GM19372 (cell line): Measurements from ENCODE around the gene NFIC.

Experiments
- ATAC-seq: cut with Tn5 transposase; IDR thresholded peaks from one replicate; pipeline ENCODE4 v1.9.1; 2021; ENCODE audit warnings: mild to moderate bottlenecking, low read depth, moderate library complexity; ENCODE audit not compliant: unreplicated experiment

NFIC gene

DNA sequence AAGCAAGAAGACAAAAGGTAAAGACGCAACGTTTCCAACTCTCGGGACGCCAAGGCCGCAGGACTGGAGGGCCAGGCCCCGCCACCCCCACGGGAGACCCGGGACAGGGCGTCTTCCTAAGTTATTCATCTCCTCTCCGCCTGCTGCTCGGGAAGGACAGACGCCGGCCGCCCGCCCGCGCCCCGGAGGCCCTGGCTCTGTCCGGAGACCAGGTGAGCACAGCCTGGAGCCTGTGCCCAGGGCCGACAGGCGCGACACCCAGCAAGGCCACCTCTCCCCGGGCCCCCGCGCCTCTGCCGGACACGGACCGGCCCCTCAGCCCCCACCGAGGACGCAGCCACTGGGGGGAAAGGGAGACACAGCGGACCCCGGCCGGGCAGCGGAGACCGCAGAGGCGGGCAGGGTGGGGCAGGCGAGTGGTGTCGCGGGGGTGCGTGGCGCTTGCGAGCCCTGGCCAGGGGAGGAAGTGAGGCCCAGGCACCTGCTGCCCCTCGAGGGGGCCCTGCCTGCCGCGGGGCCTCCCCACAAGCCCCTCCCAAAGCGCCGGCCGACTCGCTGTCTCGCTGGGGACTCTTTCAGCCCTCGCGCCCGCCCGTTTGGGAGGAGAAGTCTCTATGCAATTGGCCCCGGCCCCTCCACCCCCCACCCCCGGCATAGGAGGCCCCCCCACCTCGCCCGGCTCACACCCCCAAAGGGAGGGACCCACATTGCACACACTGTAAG, 96.8 kb downstream of the NFIC start:
- ATAC-seq, result no peak

DNA sequence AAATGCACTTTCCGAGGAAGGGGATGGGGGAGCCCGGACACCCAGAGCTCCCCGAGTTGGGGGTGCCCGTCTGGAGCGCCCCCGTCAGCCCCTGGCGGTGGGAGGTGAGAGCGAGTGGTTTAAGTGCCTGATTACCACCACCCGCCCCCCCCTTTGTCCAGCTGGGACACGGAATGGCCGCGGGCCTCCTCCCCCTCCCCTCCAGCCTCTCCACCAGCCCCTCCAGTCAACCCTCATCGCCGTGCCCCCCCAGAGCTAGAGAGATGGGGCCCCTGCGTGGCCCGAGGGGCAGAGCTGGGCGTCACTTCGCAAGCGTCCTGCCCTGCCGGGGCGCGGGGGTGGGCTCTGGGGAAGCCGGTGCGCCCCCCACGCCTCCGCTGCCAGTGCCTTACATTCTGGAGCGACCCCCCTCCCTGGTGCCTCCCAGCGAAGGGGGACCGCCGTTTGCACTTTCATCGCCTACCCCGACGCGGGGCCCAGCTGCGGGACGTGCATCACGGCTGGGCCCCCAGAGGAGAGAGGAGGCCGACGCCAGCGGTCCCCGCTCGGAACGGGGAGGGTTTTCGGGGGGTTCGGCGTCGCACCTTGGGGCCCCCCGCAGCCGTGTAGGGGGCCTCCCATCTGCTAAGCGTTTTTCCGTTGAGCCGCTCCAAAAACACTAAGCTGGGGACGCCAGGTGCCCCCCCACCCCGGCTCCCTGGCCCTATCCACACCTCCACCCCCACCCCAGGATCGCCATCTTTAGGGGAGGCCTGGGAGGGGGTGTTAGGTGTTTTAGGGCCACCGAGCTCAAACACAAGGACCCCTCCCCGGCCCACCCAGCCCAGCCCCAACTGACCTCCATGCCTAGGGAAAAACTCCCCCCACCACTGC, 97.6 kb downstream of the NFIC start:
- no peak for ATAC-seq

DNA sequence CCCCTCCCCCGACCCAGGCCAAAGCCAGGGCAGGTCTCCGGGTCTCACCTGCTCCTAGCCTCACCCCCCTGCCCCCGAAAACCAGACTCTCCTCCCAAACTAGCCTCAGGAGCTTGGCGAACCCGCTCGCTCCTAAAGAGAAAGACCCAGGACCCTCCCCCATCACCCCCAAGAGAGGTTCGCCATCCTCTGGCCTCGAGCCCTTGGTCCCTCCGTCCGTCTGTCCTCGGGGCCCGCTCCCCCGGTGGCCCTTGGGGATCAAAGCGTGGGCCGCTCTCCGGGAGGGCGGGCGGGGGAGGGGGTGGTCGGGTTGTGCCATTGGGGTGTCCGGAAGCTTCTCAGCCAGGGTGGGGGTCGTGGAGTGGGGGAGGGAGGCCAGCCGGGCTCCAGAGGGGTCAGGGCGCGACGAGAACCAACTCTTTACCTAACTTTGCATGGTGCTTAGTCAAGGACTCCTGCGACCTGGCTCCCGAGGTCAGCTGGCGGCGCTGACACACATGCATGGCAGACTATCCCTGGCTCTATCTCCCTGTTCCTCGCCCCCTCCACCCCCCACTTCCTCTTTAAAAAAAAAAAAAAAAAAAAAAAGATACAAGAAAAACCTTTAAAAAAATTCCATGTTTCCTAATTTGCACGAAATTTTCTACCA, 98.3 kb downstream of the NFIC start:
- ATAC-seq, result no peak

GRCh38 chr19:3465552-3465951, 99.2 kb downstream of the NFIC start:
- no peak for ATAC-seq

- no peak for ATAC-seq
Measured at GRCh38 chr19:3466635-3467034, 100.3 kb downstream of the NFIC start.

GRCh38 chr19:3467437-3468198, 101.2 kb downstream of the NFIC start:
- ATAC-seq, result no peak

DNA sequence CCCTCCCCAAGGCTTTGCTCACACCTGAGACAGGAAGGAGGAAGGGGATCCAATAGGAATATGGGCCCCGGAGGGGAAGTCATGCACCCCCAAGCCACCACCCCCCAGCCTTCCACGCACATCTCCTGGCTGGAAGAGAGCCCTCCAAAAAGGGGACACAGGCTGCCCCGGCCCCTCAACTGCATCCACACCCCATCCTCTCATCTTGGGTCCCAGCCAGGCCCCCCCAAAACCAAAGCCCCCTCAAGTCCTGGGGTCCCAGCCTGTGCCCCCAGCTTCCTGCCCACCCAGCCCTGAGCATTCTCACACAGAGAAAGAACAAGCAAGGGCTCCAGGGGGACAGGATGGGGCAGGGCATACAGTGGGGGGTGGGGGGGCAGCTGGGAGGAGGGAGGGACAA, 101.8 kb downstream of the NFIC start:
- no peak for ATAC-seq

DNA sequence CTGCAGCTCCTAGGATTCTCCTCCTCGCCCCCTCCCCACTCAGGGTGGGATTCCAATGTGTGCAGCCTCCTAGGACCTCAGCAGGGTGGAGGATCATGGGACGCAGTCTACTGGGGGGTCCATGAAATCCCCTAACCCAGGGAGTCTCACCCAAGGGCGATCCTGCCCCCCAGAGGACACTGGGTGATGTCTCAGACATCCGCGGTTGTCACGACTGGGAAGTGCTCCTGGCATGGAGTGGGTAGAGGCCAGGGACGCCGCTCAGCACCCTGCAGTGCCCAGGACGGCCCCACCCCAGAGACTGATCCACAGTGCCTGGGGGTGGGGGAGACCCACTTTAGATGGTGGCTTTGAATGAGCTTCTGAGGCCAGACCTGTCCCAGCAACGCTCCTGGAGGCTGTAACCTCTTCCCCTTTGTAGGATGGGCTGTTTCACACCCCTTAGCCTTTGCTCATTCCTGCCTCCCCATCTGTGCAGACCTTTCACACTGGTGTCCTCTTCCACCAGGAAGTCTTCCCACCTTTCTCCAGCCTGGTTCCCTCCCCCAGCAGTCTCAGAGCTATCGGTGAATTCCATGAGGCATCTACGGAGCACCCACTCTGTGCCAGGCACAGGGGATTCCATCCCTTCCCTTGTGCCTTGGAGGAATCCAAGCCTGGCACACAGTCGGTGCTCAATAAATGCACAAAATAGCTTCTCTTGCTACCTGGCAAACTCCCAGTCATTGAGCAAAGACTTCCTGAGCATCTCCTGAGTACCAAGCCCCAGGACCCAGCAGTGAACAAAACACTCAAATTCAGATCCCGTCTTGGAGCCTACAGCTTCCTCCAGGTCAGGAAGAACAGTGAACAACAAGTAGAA, 103.5 kb downstream of the NFIC start:
- no peak for ATAC-seq

GRCh38 chr19:3470500-3471128, 104.2 kb downstream of the NFIC start:
- ATAC-seq, result no peak

- ATAC-seq, result no peak
Measured at GRCh38 chr19:3471954-3472655, 105.7 kb downstream of the NFIC start.

DNA sequence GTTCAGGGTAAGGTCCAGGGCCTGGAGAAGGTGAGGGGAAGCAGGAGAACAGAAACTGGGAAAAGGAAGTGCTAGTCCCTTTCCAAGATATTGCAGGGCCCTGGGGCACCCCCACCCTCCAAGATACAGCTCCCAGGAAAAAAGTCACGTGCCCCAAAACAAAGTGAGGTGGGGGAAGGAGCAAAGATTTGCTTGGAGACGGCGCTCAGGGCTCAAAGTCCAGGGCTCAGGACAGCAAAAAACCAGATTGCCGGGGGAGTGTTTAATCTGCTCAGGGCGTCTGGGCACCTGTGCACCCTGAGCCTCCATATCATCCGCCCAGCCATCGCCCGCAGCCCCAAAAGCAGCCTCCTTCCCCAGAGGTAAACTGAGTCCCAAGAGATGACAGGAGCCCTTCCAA, 107.6 kb downstream of the NFIC start:
- ATAC-seq, result no peak

- no peak for ATAC-seq
Measured at GRCh38 chr19:3474614-3475013, 108.2 kb downstream of the NFIC start.

- ATAC-seq, result no peak
Measured at GRCh38 chr19:3475449-3475848, 109.1 kb downstream of the NFIC start.

DNA sequence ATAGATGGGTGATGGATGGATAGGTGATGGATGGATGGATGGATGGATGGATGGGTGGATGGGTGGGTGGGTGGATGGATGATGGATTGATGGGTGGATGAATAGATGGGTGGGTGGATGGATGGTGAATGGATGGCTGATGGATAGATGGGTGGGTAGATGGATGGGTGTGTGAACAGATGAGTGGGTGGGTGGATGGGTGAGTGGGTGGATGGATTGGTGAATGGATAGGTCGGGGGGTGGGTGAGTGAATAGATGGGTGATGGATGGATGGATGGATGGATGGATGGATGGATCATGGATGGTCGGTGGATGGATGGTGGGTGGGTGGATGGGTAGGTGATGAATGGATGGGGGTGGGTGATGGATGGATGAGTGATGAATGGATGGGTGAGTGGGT, 110.4 kb downstream of the NFIC start:
- no peak for ATAC-seq

DNA sequence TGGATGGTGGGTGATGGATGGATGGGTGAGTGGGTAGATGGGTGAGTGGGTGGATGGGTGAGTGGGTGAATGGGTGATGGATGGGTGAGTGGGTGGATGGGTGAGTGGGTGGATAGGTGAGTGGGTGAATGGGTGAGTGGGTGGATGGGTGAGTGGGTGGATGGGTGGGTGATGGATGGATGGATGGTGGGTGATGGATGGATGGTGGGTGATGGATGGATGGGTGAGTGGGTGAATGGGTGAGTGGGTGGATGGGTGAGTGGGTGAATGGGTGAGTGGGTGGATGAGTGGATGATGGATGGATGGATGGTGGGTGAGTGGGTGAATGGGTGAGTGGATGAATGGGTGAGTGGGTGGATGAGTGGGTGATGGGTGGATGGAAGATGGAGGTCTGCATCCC, 111.1 kb downstream of the NFIC start:
- ATAC-seq, result no peak

DNA sequence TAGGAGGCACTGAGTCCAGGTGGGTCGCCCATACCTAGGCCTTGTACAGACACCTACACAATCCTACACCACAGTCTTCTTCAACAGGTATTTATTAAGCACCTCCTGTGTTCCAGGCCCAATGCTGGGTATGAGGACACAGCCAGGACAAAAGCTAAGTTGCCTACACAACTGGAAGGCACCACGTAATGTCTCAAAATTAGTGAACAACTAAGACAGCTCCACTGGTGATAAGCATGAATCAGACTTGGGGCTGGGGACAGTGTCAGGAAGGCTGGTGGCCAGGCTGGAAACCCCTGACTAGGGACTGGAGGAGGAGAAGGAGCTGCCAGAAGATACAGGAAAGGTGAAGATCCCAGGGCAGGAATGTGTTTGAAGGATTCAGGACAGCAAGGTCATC, 111.6 kb downstream of the NFIC start:
- ATAC-seq, result no peak

DNA sequence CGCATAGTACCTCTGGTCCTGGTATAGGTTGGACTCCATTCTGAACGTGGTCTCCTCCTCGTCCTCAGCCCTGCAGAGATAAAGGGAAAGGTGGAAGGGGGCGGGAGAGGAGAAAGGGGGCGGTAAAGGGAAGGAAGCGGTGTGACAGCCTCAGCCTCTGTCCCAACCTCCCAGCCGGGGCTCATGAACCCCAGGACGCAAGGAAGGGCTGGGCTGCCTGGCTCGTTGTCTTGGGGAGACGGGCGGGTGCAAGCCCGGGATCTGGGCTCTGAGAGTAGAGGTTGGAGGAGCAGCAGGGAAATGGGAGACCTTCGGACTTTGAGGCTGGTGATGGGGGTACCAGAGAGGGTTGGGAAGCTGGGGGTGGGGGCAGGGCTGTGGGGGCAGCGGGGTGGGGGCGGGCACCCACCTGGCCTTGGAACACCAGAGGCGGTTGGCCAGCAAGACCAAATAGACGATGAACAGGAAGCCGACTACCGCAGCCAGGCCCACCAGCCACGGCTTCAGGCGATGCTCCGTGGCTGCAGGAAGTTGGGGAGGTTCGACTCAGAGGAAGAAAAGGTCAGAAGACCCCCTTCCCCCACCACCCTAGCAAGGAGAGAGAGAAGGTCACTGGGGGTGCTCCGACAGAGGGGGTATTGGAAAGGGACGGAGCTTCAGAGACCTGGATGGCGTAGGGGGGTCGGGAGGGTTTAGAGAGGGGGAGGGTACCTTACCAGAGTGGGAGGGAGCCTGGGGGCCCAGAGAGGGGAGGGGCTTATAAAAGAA, 112.2 kb downstream of the NFIC start:
- ATAC-seq, result no peak
